ENCODE measurements around the gene LMNTD2.
A peak's percentile ranks its signal among the peaks of the same experiment; 100 is the strongest.
"Not testable (repeated sequence)": the region's sequence is repeated elsewhere in the genome, so short reads cannot be mapped to it uniquely, and the experiment has no call there.

The LMNTD2 gene

GRCh38 chr11:532527-532985, 28.0 kb downstream of the LMNTD2 start:
- Mint-ChIP-seq H3K27me3 (no peaks in the 10 kb centered on the region), H3K4me3 (no peak overlapping the region), H3K36me3 (peaks cover 13 to 14% of the 10 kb centered on the region in 2 donors), H3K27ac (no peak overlapping the region), H3K4me1 (peaks cover 11 to 35% of the 10 kb centered on the region in 2 donors), H3K9me3 (no peaks in the 10 kb centered on the region)
- no peak for ATAC-seq (replicated peaks)
- no peak for DNase-seq

- H3K27ac Mint-ChIP-seq: no peak overlapping the region
Measured at GRCh38 chr11:531919-532526, 28.5 kb downstream of the LMNTD2 start.

GRCh38 chr11:530960-531831, 29.3 kb downstream of the LMNTD2 start:
- DNase-seq: no peak
- no peak for ATAC-seq (replicated peaks)
- H3K27ac Mint-ChIP-seq: no peak overlapping the region
- no peak overlapping the region for H3K4me3 Mint-ChIP-seq
- peaks cover 13 to 14% of the 10 kb centered on the region in 2 donors for H3K36me3 Mint-ChIP-seq
- H3K9me3 Mint-ChIP-seq: no peaks in the 10 kb centered on the region
- peaks cover 6 to 22% of the 10 kb centered on the region in 2 donors for H3K4me1 Mint-ChIP-seq
- H3K27me3 Mint-ChIP-seq: no peaks in the 10 kb centered on the region

More at GRCh38 chr11:531919-532526, 28.5 kb downstream of the LMNTD2 start:
- no peaks in the 10 kb centered on the region for H3K9me3 Mint-ChIP-seq
- no peaks in the 10 kb centered on the region for H3K27me3 Mint-ChIP-seq
- H3K36me3 Mint-ChIP-seq: peaks cover 13 to 14% of the 10 kb centered on the region in 2 donors
- H3K4me1 Mint-ChIP-seq: peaks cover 7 to 29% of the 10 kb centered on the region in 2 donors
- H3K4me3 Mint-ChIP-seq: no peak overlapping the region
- ATAC-seq (replicated peaks) (no peak), DNase-seq (no peak)

- H3K36me3 Mint-ChIP-seq: peaks cover 13% of the 10 kb centered on the region in 2 donors
- DNase-seq: no peak
- no peaks in the 10 kb centered on the region for H3K27me3 Mint-ChIP-seq
- no peak overlapping the region for H3K4me3 Mint-ChIP-seq
- no peak overlapping the region for H3K27ac Mint-ChIP-seq
- no peaks in the 10 kb centered on the region for H3K9me3 Mint-ChIP-seq
- no peak for ATAC-seq (replicated peaks)
- peaks cover 5 to 19% of the 10 kb centered on the region in 2 donors for H3K4me1 Mint-ChIP-seq
Measured at GRCh38 chr11:529728-530411, 30.7 kb downstream of the LMNTD2 start.

GRCh38 chr11:528815-529727, 31.5 kb downstream of the LMNTD2 start:
- H3K9me3 Mint-ChIP-seq: no peaks in the 10 kb centered on the region
- DNase-seq: no peak
- H3K27ac Mint-ChIP-seq: no peak overlapping the region
- no peaks in the 10 kb centered on the region for H3K27me3 Mint-ChIP-seq
- H3K4me3 Mint-ChIP-seq: no peak overlapping the region
- no peak for ATAC-seq (replicated peaks)
- peaks cover 13 to 14% of the 10 kb centered on the region in 2 donors for H3K36me3 Mint-ChIP-seq
- H3K4me1 Mint-ChIP-seq: peaks cover 5 to 13% of the 10 kb centered on the region in 2 donors

GRCh38 chr11:528166-528814, 32.2 kb downstream of the LMNTD2 start:
- H3K9me3 Mint-ChIP-seq: no peaks in the 10 kb centered on the region
- no peaks in the 10 kb centered on the region for H3K27me3 Mint-ChIP-seq
- H3K36me3 Mint-ChIP-seq: peaks cover 13 to 16% of the 10 kb centered on the region in 2 donors
- no peak for ATAC-seq (replicated peaks)
- no peak overlapping the region for H3K4me3 Mint-ChIP-seq
- DNase-seq: no peak
- H3K27ac Mint-ChIP-seq: no peak overlapping the region
- H3K4me1 Mint-ChIP-seq: peaks cover 2 to 8% of the 10 kb centered on the region in 2 donors

GRCh38 chr11:526192-526591, 34.3 kb downstream of the LMNTD2 start:
- no peak overlapping the region for H3K27ac Mint-ChIP-seq

GRCh38 chr11:521177-521688, 39.3 kb downstream of the LMNTD2 start:
- ATAC-seq (replicated peaks): no peak
- Mint-ChIP-seq H3K27ac (no peak overlapping the region), H3K27me3 (no peaks in the 10 kb centered on the region), H3K36me3 (peaks cover 8 to 14% of the 10 kb centered on the region in 2 donors), H3K9me3 (peaks cover 0 to 7% of the 10 kb centered on the region in 2 donors), H3K4me1 (peaks cover 4 to 9% of the 10 kb centered on the region in 2 donors), H3K4me3 (no peak overlapping the region)
- no peak for DNase-seq

More at GRCh38 chr11:526192-526591, 34.3 kb downstream of the LMNTD2 start:
- Mint-ChIP-seq H3K4me1 (no peaks in the 10 kb centered on the region), H3K27me3 (no peaks in the 10 kb centered on the region), H3K36me3 (peaks cover 7 to 9% of the 10 kb centered on the region in 2 donors), H3K9me3 (no peaks in the 10 kb centered on the region), H3K4me3 (no peak overlapping the region)
- ATAC-seq (replicated peaks) (no peak), DNase-seq (no peak)

GRCh38 chr11:520428-521176, 39.9 kb downstream of the LMNTD2 start:
- Mint-ChIP-seq H3K36me3 (peaks cover 12 to 14% of the 10 kb centered on the region in 2 donors), H3K4me3 (no peak overlapping the region), H3K27me3 (no peaks in the 10 kb centered on the region), H3K4me1 (peaks cover 4 to 9% of the 10 kb centered on the region in 2 donors), H3K27ac (no peak overlapping the region), H3K9me3 (peaks cover 0 to 7% of the 10 kb centered on the region in 2 donors)
- no peak for DNase-seq
- ATAC-seq (replicated peaks): no peak

- DNase-seq (peak; percentile 74), ATAC-seq (replicated peaks) (peak; percentile 93 to 94)
- Mint-ChIP-seq H3K27ac (peak overlapping the region; percentile 87), H3K27me3 (no peaks in the 10 kb centered on the region), H3K4me1 (peaks cover 4 to 9% of the 10 kb centered on the region in 2 donors), H3K4me3 (peak overlapping the region; percentile 75 to 84), H3K36me3 (peaks cover 21 to 26% of the 10 kb centered on the region in 2 donors), H3K9me3 (peaks cover 0 to 7% of the 10 kb centered on the region in 2 donors)
Measured at GRCh38 chr11:518463-519202, 41.9 kb downstream of the LMNTD2 start.

- not testable (repeated sequence) for ATAC-seq (replicated peaks); H3K27ac Mint-ChIP-seq
Measured at GRCh38 chr11:516918-517685, 43.4 kb downstream of the LMNTD2 start.

More at GRCh38 chr11:516918-517685, 43.4 kb downstream of the LMNTD2 start:
- H3K4me3 Mint-ChIP-seq, H3K9me3 Mint-ChIP-seq, DNase-seq, H3K27me3 Mint-ChIP-seq: not testable (repeated sequence)
- H3K36me3 Mint-ChIP-seq: peaks cover 27 to 41% of the 10 kb centered on the region in 2 donors
- peaks cover 13 to 22% of the 10 kb centered on the region in 2 donors for H3K4me1 Mint-ChIP-seq

Measured in stimulated activated naive B cell treated with anti-CD40 and anti-IgM and Interleukin-4, amounts not matched to agents 10 μg/mL and 1 μg/mL and 100 μg/mL, for 72 hours (primary cell).